Testis (tissue), 3 donors: ENCODE measurements around the gene SLC44A1. TPM values are rescaled to one million over a fixed set of nuclear protein-coding genes. Genes with fewer than 3 reads are reported as not detected.

Experiments used
- DNase-seq: peaks from one replicate; pipeline ENCODE4 v3.0.0-alpha.2; 2019
- H3K27ac ChIP-seq, 2 donors: fragments of 200-600 bp; sonication (generic); one replicate each; pipeline ENCODE4 v1.5.1; 2019
- H3K27me3 ChIP-seq: fragments of 200-600 bp; sonication (generic); one replicate; pipeline ENCODE4 v1.5.1; 2019
- H3K36me3 ChIP-seq: fragments of 200-600 bp; sonication (generic); one replicate; pipeline ENCODE4 v1.5.1; 2017; ENCODE audit warnings: low read depth; ENCODE audit errors: missing control alignments
- H3K4me1 ChIP-seq: fragments of 200-600 bp; sonication (generic); one replicate; pipeline ENCODE4 v1.5.1; 2019
- H3K4me3 ChIP-seq, 2 donors: fragments of 200-600 bp; sonication (generic); one replicate each; pipeline ENCODE4 v1.5.1; 2017 to 2019
- H3K9me3 ChIP-seq: fragments of 200-600 bp; sonication (generic); one replicate; pipeline ENCODE4 v1.5.1; 2017
- POLR2A ChIP-seq: fragments of 450-650 bp; IDR thresholded peaks from one replicate; pipeline ENCODE4 v1.6.1; 2017; ENCODE audit warnings: antibody characterized with exemption, mild to moderate bottlenecking, moderate library complexity
- WGBS, 2 donors: methylation state at CpG; one replicate each; pipeline ENCODE4 v1.1.5; 2018; 5-methylcytosine and 5-hydroxymethylcytosine counted together
- intact Hi-C: fragments of 100-400 bp; cut with DNase I; formaldehyde crosslinking; loops from one replicate; pipeline ENCODE4 v1.15.1; 2023; ENCODE audit warnings: low total_unique reads
- polyA plus RNA-seq: library from polyadenylated mRNA; stranded (reverse); fragments of 350-450 nt; fragmentation: Illumina TruSeq; extraction: RNeasy Lipid Tissue Mini Kit (QIAGEN cat#74804); gene quantifications from one replicate; pipeline ENCODE4 v1.2.3, GENCODE V29; 2014; ENCODE audit warnings: low read depth, low replicate concordance; ENCODE audit not compliant: insufficient read depth
- total RNA-seq, 2 donors: library from RNA; depleted of rRNA; stranded (reverse); fragments of >200 nt; gene quantifications; one replicate each; pipeline ENCODE4 v1.2.3, GENCODE V29; 2016
- TF ChIP-seq, protein P1 (sequence below), 3 experiments: fragments of 450-650 bp in 2 of 3; fragments of 200-600 bp in 1 of 3; sonication (generic) in 1 of 3; IDR thresholded peaks; one replicate each; pipeline ENCODE4 v1.5.1; 2016 to 2019; ENCODE audit warnings: antibody characterized with exemption in 3 of 3, mild to moderate bottlenecking in 2 of 3, moderate library complexity in 1 of 3

The SLC44A1 gene
- total and polyA plus RNA-seq, 3 donors from 2014 or later: 8.9 to 16.7 (median 11.1) TPM

DNA sequence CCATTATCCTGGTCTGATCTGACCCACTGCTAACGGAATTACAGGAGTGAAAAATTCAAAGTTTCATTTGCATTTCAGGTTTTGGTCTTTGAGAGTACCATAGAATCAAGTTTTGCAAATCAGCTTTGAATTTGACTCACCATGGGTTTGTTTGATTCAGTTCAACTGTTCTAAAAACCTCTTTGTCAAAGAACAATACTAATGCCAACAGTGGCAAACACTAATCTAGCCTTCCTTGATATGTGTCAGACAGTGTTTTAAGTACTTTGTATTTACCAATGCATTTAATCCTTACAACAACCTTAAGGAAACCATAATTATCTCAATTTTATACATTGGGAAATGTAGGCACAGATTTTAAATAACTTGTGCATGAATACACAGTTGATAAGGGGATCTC is 193.3 kb downstream of the SLC44A1 start:
- intact Hi-C loops: no loop called here
- 76 to 82% methylated on average over 1 of the region's 1 CpG for WGBS, 2 donors
- no peaks in the 10 kb centered on the region for H3K27me3 ChIP-seq
- H3K9me3 ChIP-seq: no peaks in the 10 kb centered on the region
- no peaks in the 10 kb centered on the region for H3K4me1 ChIP-seq
- DNase-seq: no peak
- no peak overlapping the region for H3K4me3 ChIP-seq
- no peak overlapping the region for H3K27ac ChIP-seq
- TF ChIP-seq, protein P1, sequence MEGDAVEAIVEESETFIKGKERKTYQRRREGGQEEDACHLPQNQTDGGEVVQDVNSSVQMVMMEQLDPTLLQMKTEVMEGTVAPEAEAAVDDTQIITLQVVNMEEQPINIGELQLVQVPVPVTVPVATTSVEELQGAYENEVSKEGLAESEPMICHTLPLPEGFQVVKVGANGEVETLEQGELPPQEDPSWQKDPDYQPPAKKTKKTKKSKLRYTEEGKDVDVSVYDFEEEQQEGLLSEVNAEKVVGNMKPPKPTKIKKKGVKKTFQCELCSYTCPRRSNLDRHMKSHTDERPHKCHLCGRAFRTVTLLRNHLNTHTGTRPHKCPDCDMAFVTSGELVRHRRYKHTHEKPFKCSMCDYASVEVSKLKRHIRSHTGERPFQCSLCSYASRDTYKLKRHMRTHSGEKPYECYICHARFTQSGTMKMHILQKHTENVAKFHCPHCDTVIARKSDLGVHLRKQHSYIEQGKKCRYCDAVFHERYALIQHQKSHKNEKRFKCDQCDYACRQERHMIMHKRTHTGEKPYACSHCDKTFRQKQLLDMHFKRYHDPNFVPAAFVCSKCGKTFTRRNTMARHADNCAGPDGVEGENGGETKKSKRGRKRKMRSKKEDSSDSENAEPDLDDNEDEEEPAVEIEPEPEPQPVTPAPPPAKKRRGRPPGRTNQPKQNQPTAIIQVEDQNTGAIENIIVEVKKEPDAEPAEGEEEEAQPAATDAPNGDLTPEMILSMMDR (IDR thresholded peaks at IDR 0.05): no peak
- TF ChIP-seq POLR2A: no peak
- H3K36me3 ChIP-seq: no peaks in the 10 kb centered on the region

DNA sequence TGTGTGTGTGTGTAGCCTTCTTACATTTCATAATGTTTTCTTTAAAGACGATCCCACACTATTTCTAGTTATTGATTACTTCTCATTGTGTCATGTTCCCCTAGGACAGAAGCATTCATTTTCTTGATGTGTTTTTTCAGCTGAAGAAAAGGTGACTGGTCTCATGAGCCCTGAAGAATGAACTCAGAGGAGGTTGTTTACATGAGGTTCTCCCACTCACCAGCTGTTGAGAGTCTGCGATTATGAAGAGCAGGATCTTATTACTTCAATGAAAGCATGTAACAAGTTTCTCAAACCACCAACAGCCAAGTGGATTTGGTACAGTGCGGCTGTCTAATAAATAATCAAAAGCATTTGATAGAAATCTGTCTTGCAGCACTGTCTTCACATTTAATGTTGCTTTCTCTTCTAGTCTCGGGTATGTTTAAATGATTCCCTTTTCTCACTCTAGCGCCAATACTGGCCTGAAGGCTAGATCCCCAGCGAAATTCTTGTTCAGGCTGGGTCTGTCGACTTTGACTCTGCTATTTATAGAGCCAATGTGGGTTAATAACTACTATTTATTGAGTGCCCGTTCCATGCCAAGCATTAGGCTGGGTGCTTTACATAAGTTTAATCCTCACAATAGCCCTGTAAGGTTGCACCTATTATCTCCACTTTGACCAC is 193.8 kb downstream of the SLC44A1 start:
- Histone ChIP-seq H3K9me3 (no peaks in the 10 kb centered on the region), H3K4me1 (no peaks in the 10 kb centered on the region), H3K27me3 (no peaks in the 10 kb centered on the region), H3K36me3 (no peaks in the 10 kb centered on the region), H3K4me3 (no peak overlapping the region), H3K27ac (no peak overlapping the region)
- 40 to 48% methylated on average over 8 of the region's 8 CpGs for WGBS, 2 donors
- DNase-seq: no peak
- no peak for TF ChIP-seq POLR2A
- TF ChIP-seq, protein P1 (IDR thresholded peaks at IDR 0.05): no peak
- intact Hi-C loops: no loop called here

DNA sequence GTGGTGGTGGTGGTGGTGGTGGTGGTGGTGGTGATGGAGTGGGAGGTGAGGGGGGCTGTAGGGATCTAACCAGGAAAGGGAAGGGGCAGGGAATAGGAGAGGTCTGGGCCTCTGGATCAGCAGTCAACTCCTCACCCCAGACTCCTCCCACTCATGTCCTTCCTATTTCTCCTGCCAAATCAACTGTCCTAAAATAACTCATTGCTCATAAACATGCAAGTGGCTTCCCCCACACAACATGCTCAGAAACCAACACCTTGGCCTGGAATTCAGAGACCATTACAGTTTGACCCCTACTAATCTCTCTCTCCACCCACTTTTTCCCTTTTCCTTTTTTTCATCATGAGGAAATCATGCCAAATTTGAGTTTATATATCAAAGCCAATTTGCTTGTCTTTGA is 195.0 kb downstream of the SLC44A1 start:
- intact Hi-C loops: no loop called here
- Histone ChIP-seq H3K4me1 (no peaks in the 10 kb centered on the region), H3K27ac (no peak overlapping the region), H3K9me3 (no peaks in the 10 kb centered on the region), H3K36me3 (no peaks in the 10 kb centered on the region), H3K4me3 (no peak overlapping the region), H3K27me3 (no peaks in the 10 kb centered on the region)
- DNase-seq: no peak
- no peak for TF ChIP-seq POLR2A
- TF ChIP-seq, protein P1 (IDR thresholded peaks at IDR 0.05): no peak

DNA sequence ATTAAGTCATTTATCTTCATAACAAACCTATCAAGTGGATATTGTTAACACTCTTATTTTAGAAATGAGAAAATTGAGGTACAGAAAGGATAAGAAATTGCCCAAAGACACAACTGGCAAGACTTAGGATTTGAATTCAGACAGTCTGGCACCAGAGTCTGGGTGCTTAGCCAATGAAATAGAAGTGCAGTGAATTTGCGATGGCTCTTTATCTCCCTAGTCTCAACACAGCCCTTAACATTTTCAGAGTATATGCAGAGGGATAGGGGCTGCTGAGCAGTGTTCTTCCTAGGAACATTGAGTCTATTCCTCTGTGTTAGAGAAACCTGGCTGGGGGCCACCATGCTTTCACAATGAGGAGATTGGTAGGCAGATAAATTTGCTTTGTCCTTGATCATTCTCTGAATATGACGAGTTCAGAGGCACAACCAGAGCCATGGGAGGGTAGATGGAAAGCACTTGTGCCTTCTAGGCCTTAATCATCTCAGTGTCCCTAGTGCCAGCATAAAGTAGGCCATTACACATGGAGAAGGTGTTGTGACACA is 197.2 kb downstream of the SLC44A1 start:
- peak; percentile 17 for DNase-seq
- TF ChIP-seq, protein P1 (IDR thresholded peaks at IDR 0.05): no peak
- TF ChIP-seq POLR2A: no peak
- no peaks in the 10 kb centered on the region for H3K36me3 ChIP-seq
- no peaks in the 10 kb centered on the region for H3K4me1 ChIP-seq
- no peak overlapping the region for H3K27ac ChIP-seq
- no peaks in the 10 kb centered on the region for H3K9me3 ChIP-seq
- intact Hi-C loops: no loop called here
- WGBS, 2 donors: 48 to 49% methylated on average over 2 of the region's 2 CpGs
- no peak overlapping the region for H3K4me3 ChIP-seq
- H3K27me3 ChIP-seq: no peaks in the 10 kb centered on the region

DNA sequence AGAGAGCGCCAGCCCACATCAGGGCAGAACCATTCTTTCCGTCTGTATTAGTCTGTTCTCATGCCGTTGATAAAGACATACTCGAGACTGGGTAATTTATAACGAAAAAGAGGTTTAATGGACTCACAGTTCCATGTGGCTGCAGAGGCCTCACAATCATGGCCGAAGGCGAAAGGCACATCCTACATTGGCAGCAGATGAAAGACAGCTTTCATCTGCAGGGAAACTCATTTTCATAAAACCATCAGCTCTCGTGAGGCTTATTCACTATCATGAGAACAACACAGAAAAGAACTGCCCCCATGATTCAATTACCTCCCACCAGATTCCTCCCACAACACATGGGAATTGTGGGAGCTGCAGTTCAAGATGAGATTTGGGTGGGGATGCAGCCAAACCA is 198.7 kb downstream of the SLC44A1 start:
- Histone ChIP-seq H3K4me3 (no peak overlapping the region), H3K27ac (no peak overlapping the region), H3K9me3 (no peaks in the 10 kb centered on the region), H3K36me3 (no peaks in the 10 kb centered on the region), H3K4me1 (no peaks in the 10 kb centered on the region), H3K27me3 (no peaks in the 10 kb centered on the region)
- DNase-seq: no peak
- intact Hi-C loops: no loop called here
- no peak for TF ChIP-seq POLR2A
- TF ChIP-seq, protein P1 (IDR thresholded peaks at IDR 0.05): no peak
- 86 to 88% methylated on average over 8 of the region's 8 CpGs for WGBS, 2 donors
